Measurements from ENCODE around the gene STK4.

- TF ChIP-seq TBP (IDR thresholded peaks at IDR 0.05; ENCODE audit: low read depth, low read length): no peak
- TF ChIP-seq USF2 (IDR thresholded peaks at IDR 0.05; ENCODE audit: low read length): no peak
- TF ChIP-seq POLR2A (IDR thresholded peaks at IDR 0.05; ENCODE audit: control extremely low read depth in 1 of 2, low read depth in 2 of 2, low read length in 2 of 2): no peak
- no peak for TF ChIP-seq TEAD4 (IDR thresholded peaks at IDR 0.05; ENCODE audit: low read depth, low read length)
- TF ChIP-seq RAD21 (IDR thresholded peaks at IDR 0.05 in 1 of 2, conservative IDR thresholded peaks at IDR 0.05 in 1 of 2; ENCODE audit: low read depth in 2 of 2, low read length in 2 of 2): no peak
- no peak for TF ChIP-seq CTCF (IDR thresholded peaks at IDR 0.05; ENCODE audit: control extremely low read depth in 1 of 3, insufficient read depth in 1 of 3, low read depth in 1 of 3, low read length in 3 of 3)
- TF ChIP-seq EGR1 (IDR thresholded peaks at IDR 0.05; ENCODE audit: borderline replicate concordance, low read depth, low read length): no peak
- no peak for TF ChIP-seq RBBP5 (IDR thresholded peaks at IDR 0.05; ENCODE audit: borderline replicate concordance, low read depth, low read length)
- TF ChIP-seq SRF (IDR thresholded peaks at IDR 0.05; ENCODE audit: low read depth, low read length): no peak
- TF ChIP-seq SIN3A (conservative IDR thresholded peaks at IDR 0.05 in 1 of 2, IDR thresholded peaks at IDR 0.05 in 1 of 2; ENCODE audit: low read depth in 1 of 2, low read length in 2 of 2): no peak
- TF ChIP-seq SUZ12 (IDR thresholded peaks at IDR 0.05; ENCODE audit: low read length): no peak
- no peak for TF ChIP-seq ZNF274 (IDR thresholded peaks at IDR 0.05; ENCODE audit: borderline replicate concordance, extremely low read depth, low read length)
- TF ChIP-seq CBX8 (IDR thresholded peaks at IDR 0.05; ENCODE audit: borderline replicate concordance, low read depth, low read length): no peak
These were observed 13.6 kb upstream of the STK4 start for GRCh38 chr20:44952731-44953130.

All from H1 (cell line).